ENCODE results near the gene SETDB2.
A peak's percentile ranks its signal among the peaks of the same experiment; 100 is the strongest.

Gene SETDB2

GRCh38 chr13:49404703-49405020, 39.4 kb upstream of the SETDB2 start:
- TF ChIP-seq CTCF (IDR thresholded peaks at IDR 0.05; ENCODE audit: insufficient read depth, missing control alignments), result no peak
- DNase-seq (ENCODE audit: insufficient read length, low spot score) (no peak), FAIRE-seq (no peak)

GRCh38 chr13:49407068-49407467, 37.0 kb upstream of the SETDB2 start:
- DNase-seq (ENCODE audit: insufficient read length, low spot score), result no peak
- TF ChIP-seq CTCF (IDR thresholded peaks at IDR 0.05; ENCODE audit: insufficient read depth, missing control alignments), result no peak
- no peak for FAIRE-seq

- DNase-seq (ENCODE audit: insufficient read length, low spot score) (no peak), FAIRE-seq (no peak)
- no peak for TF ChIP-seq CTCF (IDR thresholded peaks at IDR 0.05; ENCODE audit: insufficient read depth, missing control alignments)
Observed at GRCh38 chr13:49407936-49408335, 36.1 kb upstream of the SETDB2 start.

GRCh38 chr13:49409008-49409407, 35.1 kb upstream of the SETDB2 start:
- no peak for TF ChIP-seq CTCF (IDR thresholded peaks at IDR 0.05; ENCODE audit: insufficient read depth, missing control alignments)
- DNase-seq (ENCODE audit: insufficient read length, low spot score) (no peak), FAIRE-seq (no peak)

GRCh38 chr13:49410006-49410405, 34.1 kb upstream of the SETDB2 start:
- DNase-seq (ENCODE audit: insufficient read length, low spot score), result no peak
- FAIRE-seq, result no peak
- TF ChIP-seq CTCF (IDR thresholded peaks at IDR 0.05; ENCODE audit: insufficient read depth, missing control alignments), result no peak

GRCh38 chr13:49410477-49410876, 33.6 kb upstream of the SETDB2 start:
- TF ChIP-seq CTCF (IDR thresholded peaks at IDR 0.05; ENCODE audit: insufficient read depth, missing control alignments), result no peak
- DNase-seq (ENCODE audit: insufficient read length, low spot score), result no peak
- FAIRE-seq, result peak; percentile 58

GRCh38 chr13:49411353-49411752, 32.7 kb upstream of the SETDB2 start:
- no peak for TF ChIP-seq CTCF (IDR thresholded peaks at IDR 0.05; ENCODE audit: insufficient read depth, missing control alignments)
- DNase-seq (ENCODE audit: insufficient read length, low spot score) (no peak), FAIRE-seq (no peak)
